NB4 (cell line): ENCODE measurements around the gene SH3PXD2A.

Experiments
- CTCF ChIP-seq: IDR thresholded peaks from one replicate; pipeline ENCODE4 v1.5.1; 2012; ENCODE audit warnings: low read depth, low read length
- MYC ChIP-seq: IDR thresholded peaks from 2 replicates; pipeline ENCODE4 v1.6.1; 2011; ENCODE audit warnings: low read depth, low read length
- POLR2A ChIP-seq: IDR thresholded peaks from 2 replicates; pipeline ENCODE4 v1.6.1; 2011; ENCODE audit warnings: mild to moderate bottlenecking; ENCODE audit not compliant: insufficient read length; ENCODE audit errors: extremely low read depth
- TF ChIP-seq, protein P1 (sequence below): IDR thresholded peaks from 2 replicates; pipeline ENCODE4 v1.6.1; 2011; ENCODE audit warnings: low read depth, low read length

- TF ChIP-seq POLR2A (no peak), CTCF (no peak), MYC (no peak)
- TF ChIP-seq, protein P1, sequence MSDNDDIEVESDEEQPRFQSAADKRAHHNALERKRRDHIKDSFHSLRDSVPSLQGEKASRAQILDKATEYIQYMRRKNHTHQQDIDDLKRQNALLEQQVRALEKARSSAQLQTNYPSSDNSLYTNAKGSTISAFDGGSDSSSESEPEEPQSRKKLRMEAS = no peak
Observed at GRCh38 chr10:103829838-103830465, 25.4 kb downstream of the SH3PXD2A start.
